ENCODE data around the gene LOXL3.

The LOXL3 gene

GRCh38 chr2:74516650-74517049, 37.1 kb downstream of the LOXL3 start:
- no peak for DNase-seq
- H3K4me3 Mint-ChIP-seq: peak overlapping the region; percentile 78 to 80

GRCh38 chr2:74515981-74516633, 37.6 kb downstream of the LOXL3 start:
- Mint-ChIP-seq H3K27ac (peak overlapping the region; percentile 42), H3K27me3 (peaks cover 85 to 95% of the 10 kb centered on the region in 2 donors), H3K9me3 (peaks cover 3 to 4% of the 10 kb centered on the region in 2 donors), H3K36me3 (peaks cover 9 to 26% of the 10 kb centered on the region in 2 donors), H3K4me1 (peaks cover 16 to 23% of the 10 kb centered on the region in 2 donors), H3K4me3 (peak overlapping the region; percentile 78 to 80)
- peak; percentile 73 to 84 for ATAC-seq (replicated peaks)
- peak; percentile 57 for DNase-seq

More at GRCh38 chr2:74516650-74517049, 37.1 kb downstream of the LOXL3 start:
- ATAC-seq (replicated peaks): no peak
- Mint-ChIP-seq H3K4me1 (peaks cover 16 to 23% of the 10 kb centered on the region in 2 donors), H3K27me3 (peaks cover 82 to 89% of the 10 kb centered on the region in 2 donors), H3K36me3 (peaks cover 10 to 26% of the 10 kb centered on the region in 2 donors), H3K9me3 (peaks cover 3 to 4% of the 10 kb centered on the region in 2 donors), H3K27ac (no peak overlapping the region)

- no peak for DNase-seq
- Mint-ChIP-seq H3K27me3 (peaks cover 83 to 98% of the 10 kb centered on the region in 2 donors), H3K36me3 (peaks cover 7 to 26% of the 10 kb centered on the region in 2 donors), H3K4me1 (peaks cover 16 to 23% of the 10 kb centered on the region in 2 donors), H3K27ac (peak overlapping the region; percentile 79), H3K4me3 (peak overlapping the region; percentile 71 to 80), H3K9me3 (peaks cover 3 to 4% of the 10 kb centered on the region in 2 donors)
- peak in 1 of 2 donors; percentile 6 for ATAC-seq (replicated peaks)
These were observed 38.3 kb downstream of the LOXL3 start for GRCh38 chr2:74515271-74515980.

GRCh38 chr2:74514368-74515270, 39.1 kb downstream of the LOXL3 start, which contains the start of gene TLX2:
Gene TLX2 (plus strand): TSS chr2:74514450. CDS start chr2:74514807, 357 bp downstream.
- Mint-ChIP-seq H3K27ac (peak within 1 kb of the TSS; percentile 79), H3K27me3 (peaks cover 76 to 95% of the 10 kb centered on the region in 2 donors), H3K4me1 (peaks cover 16 to 26% of the 10 kb centered on the region in 2 donors), H3K36me3 (peaks cover 6 to 19% of the 10 kb centered on the region in 2 donors), H3K9me3 (peaks cover 3 to 4% of the 10 kb centered on the region in 2 donors), H3K4me3 (peak within 1 kb of the TSS; percentile 71 to 80)
- peak; percentile 15 to 28 for ATAC-seq (replicated peaks)
- DNase-seq: no peak

- ATAC-seq (replicated peaks) (peak in 1 of 2 donors; percentile 18), DNase-seq (no peak)
- Mint-ChIP-seq H3K36me3 (peaks cover 6 to 16% of the 10 kb centered on the region in 2 donors), H3K27ac (peak overlapping the region; percentile 47), H3K9me3 (peaks cover 3 to 4% of the 10 kb centered on the region in 2 donors), H3K4me3 (peak overlapping the region; percentile 56 to 63), H3K4me1 (peaks cover 16 to 28% of the 10 kb centered on the region in 2 donors), H3K27me3 (peaks cover 69 to 90% of the 10 kb centered on the region in 2 donors)
These were observed 40.0 kb downstream of the LOXL3 start for GRCh38 chr2:74513605-74514367.

- peaks cover 61 to 82% of the 10 kb centered on the region in 2 donors for H3K27me3 Mint-ChIP-seq
- peaks cover 6 to 15% of the 10 kb centered on the region in 2 donors for H3K36me3 Mint-ChIP-seq
- ATAC-seq (replicated peaks) (no peak), DNase-seq (no peak)
- H3K9me3 Mint-ChIP-seq: peaks cover 3 to 4% of the 10 kb centered on the region in 2 donors
- peak overlapping the region; percentile 62 for H3K27ac Mint-ChIP-seq
- peaks cover 22 to 36% of the 10 kb centered on the region in 2 donors for H3K4me1 Mint-ChIP-seq
- peak overlapping the region; percentile 56 to 63 for H3K4me3 Mint-ChIP-seq
These were observed 40.8 kb downstream of the LOXL3 start for GRCh38 chr2:74512744-74513604.

- ATAC-seq (replicated peaks) (no peak), DNase-seq (no peak)
- H3K4me1 Mint-ChIP-seq: peaks cover 25 to 42% of the 10 kb centered on the region in 2 donors
- H3K9me3 Mint-ChIP-seq: peaks cover 0 to under 1% of the 10 kb centered on the region in 2 donors
- no peak overlapping the region for H3K4me3 Mint-ChIP-seq
- no peak overlapping the region for H3K27ac Mint-ChIP-seq
- H3K27me3 Mint-ChIP-seq: peaks cover 44 to 65% of the 10 kb centered on the region in 2 donors
- H3K36me3 Mint-ChIP-seq: peaks cover 12 to 18% of the 10 kb centered on the region in 2 donors
These were observed 42.4 kb downstream of the LOXL3 start for GRCh38 chr2:74511104-74511989.

- DNase-seq (no peak), ATAC-seq (replicated peaks) (no peak)
- Mint-ChIP-seq H3K27me3 (peaks cover 35 to 55% of the 10 kb centered on the region in 2 donors), H3K9me3 (no peaks in the 10 kb centered on the region), H3K4me3 (peak overlapping the region in 1 of 2 donors; percentile 23), H3K4me1 (peaks cover 26 to 40% of the 10 kb centered on the region in 2 donors), H3K36me3 (peaks cover 19 to 23% of the 10 kb centered on the region in 2 donors), H3K27ac (no peak overlapping the region)
These were observed 43.5 kb downstream of the LOXL3 start for GRCh38 chr2:74510272-74510671.

- H3K9me3 Mint-ChIP-seq: no peaks in the 10 kb centered on the region
- peaks cover 40 to 49% of the 10 kb centered on the region in 2 donors for H3K27me3 Mint-ChIP-seq
- H3K4me1 Mint-ChIP-seq: peaks cover 40 to 58% of the 10 kb centered on the region in 2 donors
- H3K36me3 Mint-ChIP-seq: peaks cover 35 to 38% of the 10 kb centered on the region in 2 donors
- H3K27ac Mint-ChIP-seq: peak overlapping the region; percentile 100
- ATAC-seq (replicated peaks) (peak; percentile 15 to 30), DNase-seq (no peak)
- peak overlapping the region; percentile 98 to 99 for H3K4me3 Mint-ChIP-seq
These were observed 45.7 kb downstream of the LOXL3 start for GRCh38 chr2:74507926-74508520.

GRCh38 chr2:74507145-74507925, 46.4 kb downstream of the LOXL3 start, which contains the start of gene PCGF1:
Gene PCGF1 (minus strand): TSS chr2:74507695. CDS start chr2:74507668, 27 bp downstream.
- Mint-ChIP-seq H3K4me3 (peak within 1 kb of the TSS; percentile 98 to 99), H3K27me3 (peaks cover 38 to 49% of the 10 kb centered on the region in 2 donors), H3K36me3 (peaks cover 35 to 38% of the 10 kb centered on the region in 2 donors), H3K9me3 (no peaks in the 10 kb centered on the region), H3K4me1 (peaks cover 43 to 65% of the 10 kb centered on the region in 2 donors), H3K27ac (peak within 1 kb of the TSS; percentile 100)
- DNase-seq (peak; percentile 97), ATAC-seq (replicated peaks) (peak; percentile 92)
